Embryonic facial prominence (tissue), 1 donor: ENCODE data around the gene TAGLN.

Source experiments
- DNase-seq: peaks from one replicate; pipeline ENCODE4 v3.0.0-alpha.2; 2016; ENCODE audit errors: extremely low spot score

TAGLN gene

GRCh38 chr11:117214404-117215110 is 15.4 kb downstream of the TAGLN start:
- no peak for DNase-seq

GRCh38 chr11:117217141-117218084 is 18.2 kb downstream of the TAGLN start:
- no peak for DNase-seq

- DNase-seq: no peak
Measured at GRCh38 chr11:117218133-117218915, 19.2 kb downstream of the TAGLN start.

GRCh38 chr11:117219001-117219400 is 19.8 kb downstream of the TAGLN start:
- DNase-seq: no peak

- no peak for DNase-seq
Measured at GRCh38 chr11:117219455-117219854, 20.3 kb downstream of the TAGLN start.

GRCh38 chr11:117219995-117220394 is 20.8 kb downstream of the TAGLN start:
- no peak for DNase-seq

GRCh38 chr11:117220568-117220967 is 21.4 kb downstream of the TAGLN start:
- DNase-seq: no peak

- DNase-seq: no peak
Measured at GRCh38 chr11:117220999-117221774, 22.0 kb downstream of the TAGLN start.

GRCh38 chr11:117221775-117222517 is 22.8 kb downstream of the TAGLN start:
- DNase-seq: no peak

GRCh38 chr11:117222991-117223740 is 24.0 kb downstream of the TAGLN start:
- DNase-seq: no peak

GRCh38 chr11:117223741-117224689 is 24.8 kb downstream of the TAGLN start:
- DNase-seq: no peak

GRCh38 chr11:117225553-117226170 is 26.5 kb downstream of the TAGLN start:
- no peak for DNase-seq

GRCh38 chr11:117226388-117227385 is 27.5 kb downstream of the TAGLN start:
- peak; percentile 78 for DNase-seq

GRCh38 chr11:117228091-117228490 is 28.9 kb downstream of the TAGLN start:
- no peak for DNase-seq

- no peak for DNase-seq
Measured at GRCh38 chr11:117229411-117229810, 30.2 kb downstream of the TAGLN start.

GRCh38 chr11:117229931-117230285 is 30.7 kb downstream of the TAGLN start:
- DNase-seq: no peak
